CD14-positive monocyte (primary cell): ENCODE results near the gene C1QTNF3. TPM values are rescaled to one million over a fixed set of nuclear protein-coding genes. Genes with fewer than 3 reads are reported as not detected.

Experiments
- DNase-seq, 3 donors: peaks; one replicate each; pipeline ENCODE4 v3.0.0-alpha.2; 2011 to 2022
- H2AFZ ChIP-seq: 2 replicates; pipeline ENCODE4 v1.6.0; 2012; ENCODE audit warnings: mild to moderate bottlenecking, low read depth, low read length, inconsistent platforms; ENCODE audit not compliant: insufficient read depth, poor library complexity, severe bottlenecking
- H3K27ac ChIP-seq, 2 donors: 1 replicate in 1 of 2; 2 replicates in 1 of 2; pipeline ENCODE4 v1.5.1; 2012 to 2013; ENCODE audit warnings: low read length in 2 of 2, control low read depth in 1 of 2, inconsistent platforms in 1 of 2, low read depth in 1 of 2, mild to moderate bottlenecking in 1 of 2
- H3K27me3 ChIP-seq, 2 donors: one replicate each; pipeline versions ENCODE4 v1.6.0 to v1.6.1; 2011 to 2013; ENCODE audit warnings: low read length in 2 of 2; ENCODE audit not compliant: control insufficient read depth in 2 of 2, insufficient read depth in 2 of 2
- H3K36me3 ChIP-seq, 2 donors: replicated peaks in 1 of 2; 1 replicate in 1 of 2; 2 replicates in 1 of 2; pipeline versions ENCODE4 v1.5.1 to v1.6.1; 2012 to 2013; ENCODE audit warnings: low read length in 2 of 2, control low read depth in 1 of 2, inconsistent platforms in 1 of 2, mild to moderate bottlenecking in 1 of 2; ENCODE audit not compliant: insufficient read depth in 2 of 2, control insufficient read depth in 1 of 2
- H3K4me1 ChIP-seq, 2 donors: 1 replicate in 1 of 2; 2 replicates in 1 of 2; pipeline versions ENCODE4 v1.5.1 to v1.6.1; 2012 to 2013; ENCODE audit warnings: low read length in 2 of 2, control low read depth in 1 of 2, inconsistent platforms in 1 of 2, mild to moderate bottlenecking in 1 of 2, moderate library complexity in 1 of 2; ENCODE audit not compliant: insufficient read depth in 2 of 2, control insufficient read depth in 1 of 2
- H3K4me2 ChIP-seq: replicated peaks from 2 replicates; pipeline ENCODE3; 2012; ENCODE audit warnings: low read length, moderate library complexity, mild to moderate bottlenecking; ENCODE audit not compliant: poor library complexity, severe bottlenecking; ENCODE audit errors: extremely low read depth
- H3K4me3 ChIP-seq, 3 experiments: fragments of 200-600 bp in 1 of 3; sonication (generic) in 1 of 3; replicated peaks in 1 of 3; 1 replicate in 2 of 3; 2 replicates in 1 of 3; pipeline ENCODE4 v1.5.1; 2011 to 2013; ENCODE audit warnings: low read length in 3 of 3, mild to moderate bottlenecking in 3 of 3, control low read depth in 2 of 3, low read depth in 2 of 3, inconsistent platforms in 1 of 3, moderate library complexity in 1 of 3
- H3K79me2 ChIP-seq: 2 replicates; pipeline ENCODE4 v1.6.0; 2012; ENCODE audit warnings: mild to moderate bottlenecking, control low read depth, inconsistent platforms, low read length, moderate library complexity; ENCODE audit not compliant: insufficient read depth
- H3K9ac ChIP-seq: 2 replicates; pipeline ENCODE4 v1.6.0; 2017; ENCODE audit warnings: low read length, mild to moderate bottlenecking; ENCODE audit not compliant: insufficient read depth, poor library complexity, severe bottlenecking
- H3K9me3 ChIP-seq, 2 donors: replicated peaks in 1 of 2; 1 replicate in 1 of 2; 2 replicates in 1 of 2; pipeline versions ENCODE4 v1.5.1 to v1.6.1; 2012 to 2013; ENCODE audit warnings: low read length in 2 of 2, control low read depth in 1 of 2; ENCODE audit not compliant: control insufficient read depth in 1 of 2, insufficient read depth in 1 of 2
- H4K20me1 ChIP-seq: 2 replicates; pipeline ENCODE4 v1.6.0; 2012; ENCODE audit warnings: mild to moderate bottlenecking, low read length, control low read depth, moderate library complexity; ENCODE audit not compliant: insufficient read depth
- H3K27ac Mint-ChIP-seq, 7 donors: one replicate each; pipeline ENCODE4 v1.8.0; 2020; ENCODE audit warnings: mild to moderate bottlenecking in 7 of 7, mixed read lengths in 7 of 7, moderate library complexity in 6 of 7, inconsistent platforms in 2 of 7
- H3K27me3 Mint-ChIP-seq, 3 donors: one replicate each; pipeline ENCODE4 v1.8.0; 2021 to 2022; ENCODE audit warnings: low read depth in 3 of 3, mild to moderate bottlenecking in 3 of 3, mixed read lengths in 3 of 3, moderate library complexity in 3 of 3, inconsistent platforms in 1 of 3
- H3K36me3 Mint-ChIP-seq, 2 donors: one replicate each; pipeline ENCODE4 v1.8.0; 2020; ENCODE audit warnings: mixed read lengths in 2 of 2, inconsistent platforms in 1 of 2, mild to moderate bottlenecking in 1 of 2
- H3K4me1 Mint-ChIP-seq: one replicate; pipeline ENCODE4 v1.8.0; 2020; ENCODE audit warnings: mild to moderate bottlenecking, mixed read lengths
- H3K4me3 Mint-ChIP-seq, 2 donors: one replicate each; pipeline ENCODE4 v1.8.0; 2020; ENCODE audit warnings: mild to moderate bottlenecking in 2 of 2, mixed read lengths in 2 of 2, moderate library complexity in 1 of 2
- H3K9me3 Mint-ChIP-seq, 7 donors: one replicate each; pipeline ENCODE4 v1.8.0; 2020 to 2022; ENCODE audit warnings: mixed read lengths in 7 of 7, mild to moderate bottlenecking in 6 of 7, moderate library complexity in 6 of 7, inconsistent platforms in 2 of 7
- CTCF ChIP-seq: fragments of 200-600 bp; IDR thresholded peaks from one replicate; pipeline ENCODE4 v1.8.0; 2022; ENCODE audit warnings: antibody characterized with exemption, mild to moderate bottlenecking
- WGBS: methylation state at CpG from one replicate; pipeline ENCODE4 v1.1.5; 2013; ENCODE audit warnings: missing lambda C conversion rate; ENCODE audit not compliant: insufficient coverage; 5-methylcytosine and 5-hydroxymethylcytosine counted together
- intact Hi-C, 2 donors: fragments of 100-400 bp; cut with micrococcal nuclease; formaldehyde crosslinking; loops; one replicate each; pipeline versions ENCODE4 v1.15.0 to v1.15.1; 2023
- polyA plus RNA-seq, 3 donors: library from polyadenylated mRNA; depleted of rRNA in 1 of 3; unstranded in 2 of 3; stranded (reverse) in 1 of 3; fragments of 300-500 nt in 2 of 3; fragments of >200 nt in 1 of 3; fragmentation: Illumina TruSeq in 2 of 3; gene quantifications; 1 replicate in 2 of 3; 2 replicates in 1 of 3; pipeline ENCODE4 v1.2.3, GENCODE V29; 2012 to 2021

The C1QTNF3 gene
- polyA plus RNA-seq, 3 donors, result 1.5 TPM; not detected in 2

- Histone ChIP-seq H3K27ac (no peak overlapping the region), H3K4me2 (no peak overlapping the region), H3K27me3 (no peaks in the 10 kb centered on the region), H3K9me3 (no peaks in the 10 kb centered on the region), H3K79me2 (no peaks in the 10 kb centered on the region), H3K4me1 (peaks cover 12 to 13% of the 10 kb centered on the region in 2 donors), H2AFZ (no peak overlapping the region), H4K20me1 (no peaks in the 10 kb centered on the region), H3K4me3 (no peak overlapping the region), H3K36me3 (peaks cover 4 to 10% of the 10 kb centered on the region in 2 donors), H3K9ac (no peak overlapping the region)
- H3K27ac Mint-ChIP-seq, result no peak overlapping the region
- peaks cover 5 to 20% of the 10 kb centered on the region in 2 donors for H3K36me3 Mint-ChIP-seq
- peaks cover 20% of the 10 kb centered on the region for H3K4me1 Mint-ChIP-seq
- intact Hi-C loops, result no loop called here
- no peaks in the 10 kb centered on the region for H3K9me3 Mint-ChIP-seq
- TF ChIP-seq CTCF, result no peak
- DNase-seq, result no peak
- H3K27me3 Mint-ChIP-seq, result peaks cover 0 to 2% (median 0%) of the 10 kb centered on the region in 3 donors
- no peak overlapping the region for H3K4me3 Mint-ChIP-seq
- WGBS, result no CpG with 5 or more reads among the region's 4 CpGs
Observed at GRCh38 chr5:34003941-34004340, 39.1 kb downstream of the C1QTNF3 start.

DNA sequence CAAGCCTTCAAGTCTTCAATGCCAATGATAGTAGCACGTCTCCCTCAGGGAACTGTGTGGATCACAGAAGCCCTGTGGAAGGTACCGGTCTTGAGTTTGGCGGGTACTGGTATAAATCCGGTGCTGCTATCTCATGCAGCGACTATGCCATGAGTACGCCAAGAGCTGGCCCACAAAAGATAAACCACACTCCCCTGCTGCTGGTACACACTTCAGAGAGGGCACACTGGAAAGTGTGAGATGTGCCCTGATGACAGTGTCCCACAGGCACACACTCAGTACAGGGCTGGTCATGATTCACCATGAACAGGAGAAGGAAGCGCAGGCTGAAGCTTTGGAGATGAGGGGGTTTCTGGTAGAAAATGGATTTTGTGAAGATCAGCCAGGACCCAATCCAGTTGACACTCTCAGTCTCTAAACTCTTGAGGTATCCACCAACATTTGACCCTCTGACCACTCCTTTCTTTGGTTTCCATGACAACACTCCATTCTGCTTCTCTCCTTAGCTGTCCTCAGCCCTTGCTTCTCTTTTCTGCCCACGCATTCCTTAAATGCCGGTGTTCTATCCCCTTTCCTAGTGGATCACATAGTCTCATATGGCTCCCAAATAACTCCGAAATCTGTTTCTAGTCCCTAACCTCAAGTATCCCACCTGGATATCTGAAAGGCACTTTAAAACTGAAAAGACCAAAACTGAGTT lies 40.2 kb downstream of the C1QTNF3 start:
- Mint-ChIP-seq H3K27me3 (peaks cover 0 to 2% (median 0%) of the 10 kb centered on the region in 3 donors), H3K4me3 (no peak overlapping the region), H3K27ac (no peak overlapping the region), H3K9me3 (no peaks in the 10 kb centered on the region), H3K36me3 (peaks cover 5 to 20% of the 10 kb centered on the region in 2 donors), H3K4me1 (peaks cover 14% of the 10 kb centered on the region)
- Histone ChIP-seq H3K36me3 (peaks cover 4 to 10% of the 10 kb centered on the region in 2 donors), H4K20me1 (no peaks in the 10 kb centered on the region), H2AFZ (no peak overlapping the region), H3K27ac (no peak overlapping the region), H3K79me2 (no peaks in the 10 kb centered on the region), H3K4me3 (no peak overlapping the region), H3K27me3 (no peaks in the 10 kb centered on the region), H3K4me1 (peaks cover 8% of the 10 kb centered on the region in 2 donors), H3K9me3 (no peaks in the 10 kb centered on the region), H3K9ac (no peak overlapping the region), H3K4me2 (no peak overlapping the region)
- no peak for TF ChIP-seq CTCF
- WGBS, result 100% methylated on average over 7 of the region's 10 CpGs
- intact Hi-C loops, result no loop called here
- no peak for DNase-seq
